NCI-H1092 (cell line): ENCODE data around the gene MAGI3.
"Not testable (repeated sequence)": the region's sequence is repeated elsewhere in the genome, so short reads cannot be mapped to it uniquely, and the experiment has no call there.

Source experiments
- DNase-seq: peaks from one replicate; lab custom pipeline; 2025; lab: John Stamatoyannopoulos, UW

MAGI3 gene

DNA sequence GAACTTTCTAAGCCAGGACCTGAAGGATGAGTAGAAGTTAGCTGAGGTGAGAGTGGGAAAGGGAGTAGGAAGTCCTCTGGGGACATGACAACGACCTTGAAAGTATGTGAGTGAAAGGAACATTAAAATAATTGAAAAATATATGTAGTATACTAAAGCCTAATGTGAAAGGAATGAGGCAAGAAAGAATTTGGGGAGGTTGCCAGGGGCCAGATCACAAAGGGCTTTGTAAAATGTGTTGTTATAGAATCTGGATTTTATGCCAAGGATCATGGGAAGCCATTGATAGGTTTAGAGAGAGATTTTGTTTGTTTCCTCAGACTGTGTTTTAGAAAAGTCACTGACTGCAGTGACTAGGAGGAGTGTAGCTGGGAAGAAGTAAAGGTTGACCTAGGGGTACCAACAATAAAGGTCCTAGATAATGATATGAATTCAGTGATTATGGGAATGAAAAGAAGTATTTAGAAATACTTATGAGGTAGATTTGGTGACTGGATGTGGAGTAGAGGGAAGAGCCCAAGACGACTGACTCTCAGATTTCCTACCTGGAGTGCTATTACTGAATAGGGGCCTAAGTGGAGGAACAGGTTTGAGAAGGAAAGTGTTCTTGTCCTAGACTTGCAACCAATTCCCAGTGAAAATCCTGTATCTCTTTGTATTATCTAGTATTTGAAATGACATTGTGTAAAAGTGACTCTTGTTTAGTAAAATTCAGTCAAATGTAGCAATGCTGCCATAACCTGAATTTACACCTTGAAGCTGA is 189.1 kb downstream of the MAGI3 start:
- DNase-seq: no peak

GRCh38 chr1:113581323-113581722 is 191.0 kb downstream of the MAGI3 start:
- DNase-seq: no peak

- no peak for DNase-seq
These were observed 191.8 kb downstream of the MAGI3 start for GRCh38 chr1:113582084-113582483.

- no peak for DNase-seq
These were observed 197.2 kb downstream of the MAGI3 start for GRCh38 chr1:113587475-113587874.

GRCh38 chr1:113592230-113592629 is 201.9 kb downstream of the MAGI3 start:
- DNase-seq: no peak

DNA sequence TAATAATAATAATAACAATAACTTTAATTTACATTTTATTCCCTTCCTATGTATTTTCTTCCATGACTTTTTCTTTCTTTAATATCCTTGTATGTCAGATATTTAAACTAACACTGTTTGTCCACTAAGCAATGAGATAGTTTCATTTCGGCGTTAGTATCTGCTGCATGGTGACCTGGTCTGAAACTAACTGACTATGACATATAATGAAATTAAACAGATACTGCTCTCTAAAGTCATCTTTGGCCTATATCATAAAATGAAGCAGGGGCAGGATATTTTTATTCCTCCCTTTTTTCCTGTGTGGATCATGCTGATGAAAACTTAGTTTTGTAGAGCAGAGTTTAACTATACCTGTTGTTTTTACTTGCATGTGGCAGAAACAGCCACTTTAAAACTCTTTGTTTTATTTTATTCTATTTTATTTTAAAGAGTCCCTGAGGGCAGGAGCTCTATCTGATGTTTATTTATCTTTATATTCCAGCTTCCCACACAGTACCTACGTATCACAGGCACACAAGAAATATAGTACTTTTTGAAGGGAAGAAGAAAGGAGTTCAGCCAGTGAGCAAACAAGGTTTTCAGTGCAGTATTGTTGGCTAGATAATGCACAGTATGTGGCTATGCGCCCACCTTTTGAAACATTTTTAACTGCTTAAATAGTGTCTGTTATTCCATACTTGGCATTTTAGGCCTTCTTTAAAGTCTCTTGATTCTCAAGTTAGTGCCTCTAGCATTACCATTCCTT is 203.4 kb downstream of the MAGI3 start:
- DNase-seq: no peak

DNA sequence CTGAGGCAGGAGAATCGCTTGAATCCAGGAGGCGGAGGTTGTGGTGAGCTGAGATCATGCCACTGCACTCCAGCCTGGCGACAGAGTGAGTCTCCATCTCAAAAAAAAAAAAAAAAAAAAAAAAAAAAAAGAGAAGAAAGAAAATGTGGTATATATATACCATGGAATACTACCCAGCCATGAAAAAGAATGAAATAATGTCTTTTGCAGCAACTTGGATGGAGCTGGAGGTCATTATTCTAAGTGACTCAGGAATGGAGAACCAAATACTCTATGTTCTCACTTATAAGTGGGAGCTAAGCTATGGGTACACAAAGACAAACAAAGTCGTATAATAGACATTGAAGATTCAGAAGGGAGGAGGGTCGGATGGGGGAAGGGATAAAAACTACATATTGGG is 214.2 kb downstream of the MAGI3 start:
- not testable (repeated sequence) for DNase-seq

DNA sequence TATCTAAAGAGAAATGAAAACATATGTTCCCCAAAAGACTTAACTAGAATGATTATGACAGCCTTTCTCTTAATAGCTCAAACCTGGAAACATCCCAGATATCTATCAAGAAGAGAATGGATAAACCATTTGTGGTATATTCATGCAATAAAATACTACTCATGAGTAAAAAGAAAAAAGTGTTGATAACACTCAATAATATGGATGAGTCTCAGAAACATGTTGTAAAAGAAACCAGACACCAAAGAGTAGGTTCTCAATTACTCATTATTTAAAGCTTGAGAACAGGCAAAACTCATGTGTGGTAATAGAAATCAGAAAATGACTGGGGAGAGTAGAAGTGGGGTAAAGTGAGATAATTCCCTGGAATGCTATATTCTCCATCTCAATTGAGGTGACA is 214.8 kb downstream of the MAGI3 start:
- no peak for DNase-seq

- no peak for DNase-seq
These were observed 218.1 kb downstream of the MAGI3 start for GRCh38 chr1:113608399-113608798.

GRCh38 chr1:113610372-113610771 is 220.1 kb downstream of the MAGI3 start:
- no peak for DNase-seq

GRCh38 chr1:113615425-113615824 is 225.1 kb downstream of the MAGI3 start:
- DNase-seq: no peak

DNA sequence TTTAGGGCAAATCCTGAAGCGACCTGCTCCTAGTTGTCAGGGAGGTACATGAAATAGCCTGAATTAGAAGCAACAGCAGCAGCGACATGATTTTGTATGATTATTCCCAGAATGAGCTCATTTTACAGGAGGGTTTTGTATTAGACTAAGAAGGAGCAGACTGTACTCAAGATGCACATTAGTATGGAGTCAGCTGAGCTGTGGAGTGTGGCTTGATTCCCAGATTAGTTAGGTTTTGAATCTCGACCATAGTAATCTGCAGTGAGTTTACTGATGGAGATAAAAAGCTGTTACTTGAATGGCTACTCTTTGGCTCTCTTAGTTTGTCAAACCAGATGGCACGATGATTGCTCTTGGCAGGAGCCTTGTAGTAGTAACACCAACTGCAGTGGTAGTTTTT is 225.8 kb downstream of the MAGI3 start:
- no peak for DNase-seq

DNA sequence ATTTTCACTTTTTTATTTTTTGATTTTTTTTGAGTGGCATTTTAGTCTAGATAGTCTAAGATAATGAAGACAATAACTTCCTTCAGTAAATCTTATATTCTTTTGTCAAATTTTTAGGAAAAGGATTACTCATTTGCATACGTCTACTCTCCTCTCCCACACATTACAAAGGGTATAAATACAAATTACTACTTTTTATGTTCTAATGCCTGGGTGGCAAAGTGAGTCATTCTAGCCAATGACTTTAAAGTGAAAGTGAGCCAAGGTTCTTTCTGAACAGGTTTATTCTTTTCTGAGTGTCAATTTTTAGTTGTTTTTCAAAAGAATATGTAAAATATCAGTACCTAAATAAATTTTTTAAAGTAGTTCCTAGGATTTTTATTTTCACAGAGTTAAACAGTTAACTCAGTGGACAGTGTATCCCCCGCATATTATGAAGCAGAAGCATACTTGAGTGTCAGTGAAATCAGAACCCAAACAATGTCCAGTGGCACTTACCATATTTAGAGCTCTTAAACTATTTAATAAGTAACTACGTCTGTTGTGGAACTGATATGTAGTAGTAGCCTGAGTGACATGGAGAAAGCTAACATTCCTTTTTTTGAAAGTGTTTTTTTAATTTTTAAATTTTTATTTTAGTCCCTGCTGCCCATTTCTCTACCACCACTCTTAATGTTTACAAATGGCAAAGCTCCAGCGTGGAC is 227.3 kb downstream of the MAGI3 start:
- no peak for DNase-seq

GRCh38 chr1:113628997-113629396 is 238.7 kb downstream of the MAGI3 start:
- DNase-seq: no peak

GRCh38 chr1:113630340-113631327 is 240.3 kb downstream of the MAGI3 start:
- no peak for DNase-seq

- DNase-seq: no peak
These were observed 251.1 kb downstream of the MAGI3 start for GRCh38 chr1:113641396-113641795.

DNA sequence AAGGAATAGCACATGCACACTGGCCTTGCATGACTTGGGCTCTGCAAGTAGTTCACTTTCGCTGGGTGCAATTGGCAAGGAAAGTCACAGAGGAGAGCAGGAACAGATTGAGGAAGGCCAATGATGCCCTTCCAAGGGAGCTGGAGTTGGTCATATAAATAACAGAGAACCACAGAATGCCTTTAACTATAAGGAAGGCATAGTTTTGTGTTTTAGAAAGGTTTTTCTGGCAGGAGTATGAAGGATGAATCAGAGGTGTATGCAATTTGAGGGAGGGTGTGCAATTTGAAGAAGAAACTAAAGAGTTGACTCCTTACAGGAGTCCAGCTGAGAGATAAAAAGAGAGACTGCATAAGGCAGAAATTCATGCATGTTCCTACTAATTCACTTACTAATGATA is 256.8 kb downstream of the MAGI3 start:
- no peak for DNase-seq

GRCh38 chr1:113648478-113648877 is 258.2 kb downstream of the MAGI3 start:
- DNase-seq: no peak

- DNase-seq: no peak
These were observed 262.5 kb downstream of the MAGI3 start for GRCh38 chr1:113652771-113653170.

- no peak for DNase-seq
These were observed 263.4 kb downstream of the MAGI3 start for GRCh38 chr1:113653741-113654140.

DNA sequence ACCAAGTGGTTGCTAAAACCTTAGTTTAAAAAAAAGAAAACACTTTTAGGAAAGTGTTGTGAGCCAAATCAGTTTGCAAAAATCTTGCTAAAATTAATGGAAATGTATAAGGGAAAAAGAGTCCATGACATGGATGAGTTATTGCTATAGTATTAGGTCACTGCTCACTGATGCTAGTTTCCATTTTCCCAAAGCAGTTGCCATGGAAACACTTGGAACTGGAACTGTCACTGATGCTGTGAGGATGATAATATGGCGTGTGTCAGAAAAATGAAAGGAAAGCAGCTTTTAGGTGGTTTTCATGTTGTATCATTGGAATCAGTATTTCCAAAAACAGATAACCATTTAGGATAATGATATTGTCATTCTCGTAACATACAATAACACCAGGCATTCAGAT is 264.6 kb downstream of the MAGI3 start:
- no peak for DNase-seq

- DNase-seq: no peak
These were observed 266.8 kb downstream of the MAGI3 start for GRCh38 chr1:113657126-113657525.
